Colon (tissue), 2 donors: ENCODE measurements around the gene EHBP1L1.
"Not testable (repeated sequence)": the region's sequence is repeated elsewhere in the genome, so short reads cannot be mapped to it uniquely, and the experiment has no call there.

ENCODE experiments used
- FAIRE-seq: peaks from 2 replicates; lab custom pipeline; 2012; peaks lifted over from hg19 to GRCh38; lab: Jason Lieb, UNC
- donor health status: control.
- donor health status: control.

The EHBP1L1 gene

GRCh38 chr11:65636108-65637031 is 60.5 kb downstream of the EHBP1L1 start:
- no peak for FAIRE-seq

GRCh38 chr11:65637032-65637557 is 61.2 kb downstream of the EHBP1L1 start:
- FAIRE-seq = no peak

- FAIRE-seq = no peak
These were observed 62.1 kb downstream of the EHBP1L1 start, which contains the start of gene SIPA1 for GRCh38 chr11:65637794-65638419. Gene SIPA1 (plus strand): TSS chr11:65638101. CDS start chr11:65640922, 2,821 bp downstream.

GRCh38 chr11:65639228-65639597 is 63.4 kb downstream of the EHBP1L1 start:
- FAIRE-seq = not testable (repeated sequence)

GRCh38 chr11:65639623-65640482 is 64.0 kb downstream of the EHBP1L1 start:
- FAIRE-seq = no peak

GRCh38 chr11:65640483-65641296 is 64.8 kb downstream of the EHBP1L1 start:
- FAIRE-seq = no peak

- no peak for FAIRE-seq
These were observed 65.6 kb downstream of the EHBP1L1 start for GRCh38 chr11:65641297-65642013.
